Stimulated activated CD4-positive, alpha-beta T cell treated with anti-CD3 and anti-CD28 coated beads, TNF-alpha, amount 100 ng/mL, for 48 hours (primary cell): ENCODE measurements around the gene USF1.
A peak's percentile ranks its signal among the peaks of the same experiment; 100 is the strongest.
"Not testable (repeated sequence)": the region's sequence is repeated elsewhere in the genome, so short reads cannot be mapped to it uniquely, and the experiment has no call there.

Experiments used
- DNase-seq, 3 donors: peaks; one replicate each; pipeline ENCODE4 v3.0.0-alpha.2; 2020; ENCODE audit warnings: low read depth in 3 of 3

The USF1 gene

GRCh38 chr1:161048949-161049722 lies 3.4 kb upstream of the USF1 start:
- no peak for DNase-seq

GRCh38 chr1:161047436-161048420 lies 2.0 kb upstream of the USF1 start:
- no peak for DNase-seq

GRCh38 chr1:161046605-161047228 lies 940 bp upstream of the USF1 start:
- no peak for DNase-seq

- DNase-seq = no peak
These were observed 655 bp downstream of the USF1 start for GRCh38 chr1:161044908-161045735.

- DNase-seq = no peak
These were observed 1.3 kb downstream of the USF1 start for GRCh38 chr1:161044535-161044907.

- DNase-seq = no peak
These were observed 6.2 kb downstream of the USF1 start for GRCh38 chr1:161039546-161039945.

GRCh38 chr1:161039154-161039545 lies 6.6 kb downstream of the USF1 start:
- no peak for DNase-seq

GRCh38 chr1:161038523-161039153 lies 7.1 kb downstream of the USF1 start, which contains the start of gene TSTD1:
Gene TSTD1 (minus strand): TSS chr1:161038964. CDS start chr1:161038889, 75 bp downstream.
- DNase-seq = peak; percentile 65 to 83 (median 71)

GRCh38 chr1:161037661-161038522 lies 7.9 kb downstream of the USF1 start:
- no peak for DNase-seq

- no peak for DNase-seq
These were observed 12.0 kb downstream of the USF1 start for GRCh38 chr1:161033751-161034150.

GRCh38 chr1:161032409-161032808 lies 13.4 kb downstream of the USF1 start:
- no peak for DNase-seq

- no peak for DNase-seq
These were observed 13.9 kb downstream of the USF1 start for GRCh38 chr1:161031874-161032273.

- not testable (repeated sequence) for DNase-seq
These were observed 16.3 kb downstream of the USF1 start for GRCh38 chr1:161029466-161029865.

GRCh38 chr1:161026954-161027353 lies 18.8 kb downstream of the USF1 start:
- DNase-seq = not testable (repeated sequence)

- not testable (repeated sequence) for DNase-seq
These were observed 23.3 kb downstream of the USF1 start for GRCh38 chr1:161022432-161022831.

GRCh38 chr1:161021970-161022353 lies 23.8 kb downstream of the USF1 start:
- DNase-seq = no peak

- DNase-seq = peak; percentile 63 to 92 (median 75)
These were observed 24.4 kb downstream of the USF1 start for GRCh38 chr1:161021165-161021969.

- no peak for DNase-seq
These were observed 25.1 kb downstream of the USF1 start, which contains the start of gene F11R for GRCh38 chr1:161020509-161021164. Gene F11R (minus strand): TSS chr1:161021152. CDS start chr1:161021073, 79 bp downstream.
